Mammary epithelial cell (primary cell): ENCODE results near the gene PLEKHB2.

Experiments
- CTCF ChIP-seq, 2 donors: IDR thresholded peaks in 1 of 2; conservative IDR thresholded peaks in 1 of 2; 2 replicates each; pipeline ENCODE4 v1.5.1; 2011 to 2012; ENCODE audit warnings: inconsistent platforms in 2 of 2, low read length in 2 of 2, mild to moderate bottlenecking in 2 of 2, control low read depth in 1 of 2, low read depth in 1 of 2; ENCODE audit not compliant: insufficient read depth in 1 of 2; ENCODE audit errors: extremely low read depth in 1 of 2
- EZH2 ChIP-seq: IDR thresholded peaks from 2 replicates; pipeline ENCODE4 v1.6.1; 2012; ENCODE audit warnings: low read length, inconsistent platforms, borderline replicate concordance

GRCh38 chr2:131113566-131114227, 8.6 kb downstream of the PLEKHB2 start:
- no peak for TF ChIP-seq CTCF (conservative IDR thresholded peaks at IDR 0.05 in 1 of 2, IDR thresholded peaks at IDR 0.05 in 1 of 2; ENCODE audit: extremely low read depth in 1 of 2, insufficient read depth in 1 of 2, low read depth in 1 of 2, low read length in 2 of 2)
- no peak for TF ChIP-seq EZH2
